ENCODE data around the gene PSG2. TPM values are rescaled to one million over a fixed set of nuclear protein-coding genes. Genes with fewer than 3 reads are reported as not detected.
"Not testable (repeated sequence)": the region's sequence is repeated elsewhere in the genome, so short reads cannot be mapped to it uniquely, and the experiment has no call there.

Gene PSG2
- total RNA-seq, 1 donor from 2014 or later: 0.41 TPM

DNA sequence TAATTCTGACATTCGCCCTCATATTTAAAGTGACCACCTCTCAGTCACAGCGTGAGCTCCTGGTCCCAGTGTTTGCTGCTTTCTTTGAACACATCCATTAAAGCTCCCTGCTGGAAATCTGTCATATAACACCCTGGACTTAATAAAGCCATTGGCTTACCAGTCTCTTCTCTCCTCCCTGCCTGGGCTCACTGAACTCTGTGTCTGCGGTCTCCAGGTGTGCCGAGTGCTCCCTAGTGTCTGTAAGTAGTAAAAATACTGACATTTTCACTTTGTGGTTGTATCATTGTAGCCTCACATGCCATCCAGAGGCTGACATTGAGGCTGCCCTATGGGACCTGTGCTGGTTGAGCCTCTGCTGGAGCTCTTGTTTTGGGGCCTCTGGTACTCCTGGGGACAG lies 53.6 kb downstream of the PSG2 start:
- no peak for FAIRE-seq
- peaks cover 26% of the 10 kb centered on the region for H3K9me3 Mint-ChIP-seq (ENCODE audit: unreplicated experiment)
- no peaks in the 10 kb centered on the region for H3K4me1 Mint-ChIP-seq (ENCODE audit: low read depth, unreplicated experiment)

DNA sequence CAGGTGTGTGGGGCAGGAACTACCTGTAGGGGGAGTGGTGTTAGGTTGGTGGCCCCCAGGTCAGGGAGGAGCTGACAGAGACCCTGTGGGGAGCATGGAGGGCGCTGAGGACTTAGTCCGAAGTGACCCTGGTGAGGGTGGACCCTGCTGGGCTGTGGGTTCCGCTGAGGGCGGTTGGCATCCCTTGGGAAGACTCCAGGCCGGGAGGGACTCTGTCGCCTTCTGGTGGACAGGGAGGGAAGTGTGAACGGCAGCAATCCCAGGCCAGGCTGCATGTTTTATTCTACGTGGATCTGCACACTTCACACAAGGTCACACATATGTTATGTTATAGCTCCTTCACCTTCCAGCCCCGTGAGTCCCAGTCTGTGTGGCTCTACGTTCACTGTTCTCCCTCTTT lies 54.5 kb downstream of the PSG2 start:
- H3K4me3 ChIP-seq (ENCODE audit: insufficient read depth, low read depth, low read length); FAIRE-seq; H3K4me1 Mint-ChIP-seq (ENCODE audit: low read depth, unreplicated experiment); H3K36me3 Mint-ChIP-seq (ENCODE audit: low read depth, unreplicated experiment); H3K27ac Mint-ChIP-seq (ENCODE audit: unreplicated experiment); DNase-seq (ENCODE audit: low read depth); H4K20me1 ChIP-seq (ENCODE audit: insufficient read depth, low read length); H3K4me3 Mint-ChIP-seq (ENCODE audit: unreplicated experiment); H3K36me3 ChIP-seq (ENCODE audit: insufficient read depth, low read length); H3K9ac ChIP-seq (ENCODE audit: low read length); H3K27me3 Mint-ChIP-seq (ENCODE audit: low read depth, unreplicated experiment); H3K27ac ChIP-seq (ENCODE audit: low read depth, low read length); H3K79me2 ChIP-seq (ENCODE audit: insufficient read depth, low read length); H3K4me2 ChIP-seq (ENCODE audit: low read length); H2AFZ ChIP-seq (ENCODE audit: low read depth, low read length); H3K27me3 ChIP-seq (ENCODE audit: insufficient read depth, low read length); H3K9me3 ChIP-seq (ENCODE audit: insufficient read depth, low read depth, low read length); H3K4me1 ChIP-seq (ENCODE audit: insufficient read depth, low read length): not testable (repeated sequence)
- peaks cover 32% of the 10 kb centered on the region for H3K9me3 Mint-ChIP-seq (ENCODE audit: unreplicated experiment)

More for the DNA sequence above, 53.6 kb downstream of the PSG2 start:
- Mint-ChIP-seq H3K27me3 (ENCODE audit: low read depth, unreplicated experiment) (no peaks in the 10 kb centered on the region), H3K27ac (ENCODE audit: unreplicated experiment) (no peak overlapping the region), H3K4me3 (ENCODE audit: unreplicated experiment) (no peak overlapping the region), H3K36me3 (ENCODE audit: low read depth, unreplicated experiment) (no peaks in the 10 kb centered on the region)
- no peaks in the 10 kb centered on the region for H3K9me3 ChIP-seq (ENCODE audit: insufficient read depth, low read depth, low read length)
- no peaks in the 10 kb centered on the region for H3K4me1 ChIP-seq (ENCODE audit: insufficient read depth, low read length)
- no peak overlapping the region for H2AFZ ChIP-seq (ENCODE audit: low read depth, low read length)
- TF ChIP-seq, protein P1, sequence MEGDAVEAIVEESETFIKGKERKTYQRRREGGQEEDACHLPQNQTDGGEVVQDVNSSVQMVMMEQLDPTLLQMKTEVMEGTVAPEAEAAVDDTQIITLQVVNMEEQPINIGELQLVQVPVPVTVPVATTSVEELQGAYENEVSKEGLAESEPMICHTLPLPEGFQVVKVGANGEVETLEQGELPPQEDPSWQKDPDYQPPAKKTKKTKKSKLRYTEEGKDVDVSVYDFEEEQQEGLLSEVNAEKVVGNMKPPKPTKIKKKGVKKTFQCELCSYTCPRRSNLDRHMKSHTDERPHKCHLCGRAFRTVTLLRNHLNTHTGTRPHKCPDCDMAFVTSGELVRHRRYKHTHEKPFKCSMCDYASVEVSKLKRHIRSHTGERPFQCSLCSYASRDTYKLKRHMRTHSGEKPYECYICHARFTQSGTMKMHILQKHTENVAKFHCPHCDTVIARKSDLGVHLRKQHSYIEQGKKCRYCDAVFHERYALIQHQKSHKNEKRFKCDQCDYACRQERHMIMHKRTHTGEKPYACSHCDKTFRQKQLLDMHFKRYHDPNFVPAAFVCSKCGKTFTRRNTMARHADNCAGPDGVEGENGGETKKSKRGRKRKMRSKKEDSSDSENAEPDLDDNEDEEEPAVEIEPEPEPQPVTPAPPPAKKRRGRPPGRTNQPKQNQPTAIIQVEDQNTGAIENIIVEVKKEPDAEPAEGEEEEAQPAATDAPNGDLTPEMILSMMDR (IDR thresholded peaks at IDR 0.05; ENCODE audit: insufficient read depth, low read depth, low read length): no peak
- no peak for TF ChIP-seq EZH2 (IDR thresholded peaks at IDR 0.05; ENCODE audit: insufficient read depth, low read length)
- H3K27me3 ChIP-seq (ENCODE audit: insufficient read depth, low read length): no peaks in the 10 kb centered on the region
- no peaks in the 10 kb centered on the region for H3K79me2 ChIP-seq (ENCODE audit: insufficient read depth, low read length)
- no peak overlapping the region for H3K4me2 ChIP-seq (ENCODE audit: low read length)
- no peak overlapping the region for H3K27ac ChIP-seq (ENCODE audit: low read depth, low read length)
- no peak for DNase-seq (ENCODE audit: low read depth)
- H3K36me3 ChIP-seq (ENCODE audit: insufficient read depth, low read length): no peaks in the 10 kb centered on the region
- H3K9ac ChIP-seq (ENCODE audit: low read length): no peak overlapping the region
- no peaks in the 10 kb centered on the region for H4K20me1 ChIP-seq (ENCODE audit: insufficient read depth, low read length)
- no peak overlapping the region for H3K4me3 ChIP-seq (ENCODE audit: insufficient read depth, low read depth, low read length)

- H3K27me3 Mint-ChIP-seq (ENCODE audit: low read depth, unreplicated experiment); H3K27ac ChIP-seq (ENCODE audit: low read depth, low read length); H2AFZ ChIP-seq (ENCODE audit: low read depth, low read length); H3K36me3 ChIP-seq (ENCODE audit: insufficient read depth, low read length); FAIRE-seq; DNase-seq (ENCODE audit: low read depth); H3K4me1 ChIP-seq (ENCODE audit: insufficient read depth, low read length); H3K9me3 ChIP-seq (ENCODE audit: insufficient read depth, low read depth, low read length); H3K36me3 Mint-ChIP-seq (ENCODE audit: low read depth, unreplicated experiment); H3K27me3 ChIP-seq (ENCODE audit: insufficient read depth, low read length); H3K4me3 ChIP-seq (ENCODE audit: insufficient read depth, low read depth, low read length); H3K9ac ChIP-seq (ENCODE audit: low read length); H3K4me1 Mint-ChIP-seq (ENCODE audit: low read depth, unreplicated experiment); H4K20me1 ChIP-seq (ENCODE audit: insufficient read depth, low read length); H3K79me2 ChIP-seq (ENCODE audit: insufficient read depth, low read length); H3K4me3 Mint-ChIP-seq (ENCODE audit: unreplicated experiment); H3K27ac Mint-ChIP-seq (ENCODE audit: unreplicated experiment); H3K4me2 ChIP-seq (ENCODE audit: low read length): not testable (repeated sequence)
- peaks cover 32% of the 10 kb centered on the region for H3K9me3 Mint-ChIP-seq (ENCODE audit: unreplicated experiment)
Observed at GRCh38 chr19:43027061-43027460, 55.4 kb downstream of the PSG2 start.

DNA sequence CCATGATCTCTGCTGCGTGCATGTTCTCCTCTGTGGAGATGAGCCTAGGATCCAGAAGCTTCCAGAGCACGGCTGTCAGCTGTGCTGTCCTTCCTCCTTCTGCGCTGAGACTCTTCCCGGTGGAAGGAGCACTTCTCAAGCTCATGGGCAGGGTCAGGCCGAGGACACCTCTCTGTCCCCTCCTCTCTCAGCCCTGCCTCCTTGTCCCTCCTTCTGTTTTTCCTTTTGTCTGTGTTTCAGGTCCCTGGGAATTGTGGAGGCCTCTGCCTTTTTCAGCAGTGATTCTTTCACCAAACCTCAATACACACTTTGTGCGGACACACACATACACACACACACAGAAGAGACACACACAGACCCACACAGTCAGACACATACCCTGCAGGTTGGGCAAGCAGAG lies 56.1 kb downstream of the PSG2 start, which contains the start of gene PSG11:
Gene PSG11 (minus strand): TSS at position 101 of the 400 bp plus-strand sequence. CDS start 97 bp downstream, at position 4.
- H2AFZ ChIP-seq (ENCODE audit: low read depth, low read length); H3K27ac ChIP-seq (ENCODE audit: low read depth, low read length); DNase-seq (ENCODE audit: low read depth); FAIRE-seq; H3K27me3 ChIP-seq (ENCODE audit: insufficient read depth, low read length); H3K9me3 ChIP-seq (ENCODE audit: insufficient read depth, low read depth, low read length); H3K4me2 ChIP-seq (ENCODE audit: low read length); H4K20me1 ChIP-seq (ENCODE audit: insufficient read depth, low read length); H3K4me3 ChIP-seq (ENCODE audit: insufficient read depth, low read depth, low read length); H3K4me3 Mint-ChIP-seq (ENCODE audit: unreplicated experiment); H3K79me2 ChIP-seq (ENCODE audit: insufficient read depth, low read length); H3K4me1 ChIP-seq (ENCODE audit: insufficient read depth, low read length); H3K9ac ChIP-seq (ENCODE audit: low read length); H3K27ac Mint-ChIP-seq (ENCODE audit: unreplicated experiment); H3K4me1 Mint-ChIP-seq (ENCODE audit: low read depth, unreplicated experiment); H3K36me3 ChIP-seq (ENCODE audit: insufficient read depth, low read length); H3K27me3 Mint-ChIP-seq (ENCODE audit: low read depth, unreplicated experiment); H3K36me3 Mint-ChIP-seq (ENCODE audit: low read depth, unreplicated experiment): not testable (repeated sequence)
- peaks cover 32% of the 10 kb centered on the region for H3K9me3 Mint-ChIP-seq (ENCODE audit: unreplicated experiment)

GRCh38 chr19:43022098-43022497 lies 60.4 kb downstream of the PSG2 start:
- not testable (repeated sequence) for H3K27me3 Mint-ChIP-seq (ENCODE audit: low read depth, unreplicated experiment); FAIRE-seq; H3K36me3 ChIP-seq (ENCODE audit: insufficient read depth, low read length); H3K9me3 ChIP-seq (ENCODE audit: insufficient read depth, low read depth, low read length); H3K27me3 ChIP-seq (ENCODE audit: insufficient read depth, low read length); H4K20me1 ChIP-seq (ENCODE audit: insufficient read depth, low read length); H3K4me3 Mint-ChIP-seq (ENCODE audit: unreplicated experiment); H3K79me2 ChIP-seq (ENCODE audit: insufficient read depth, low read length); H3K4me3 ChIP-seq (ENCODE audit: insufficient read depth, low read depth, low read length); H2AFZ ChIP-seq (ENCODE audit: low read depth, low read length); H3K27ac Mint-ChIP-seq (ENCODE audit: unreplicated experiment); H3K4me1 Mint-ChIP-seq (ENCODE audit: low read depth, unreplicated experiment); H3K4me1 ChIP-seq (ENCODE audit: insufficient read depth, low read length); H3K36me3 Mint-ChIP-seq (ENCODE audit: low read depth, unreplicated experiment)
- Histone ChIP-seq H3K27ac (ENCODE audit: low read depth, low read length) (peak overlapping the region; percentile 89), H3K9ac (ENCODE audit: low read length) (peak overlapping the region; percentile 71), H3K4me2 (ENCODE audit: low read length) (peak overlapping the region; percentile 71)
- DNase-seq (ENCODE audit: low read depth): peak; percentile 91
- peaks cover 30% of the 10 kb centered on the region for H3K9me3 Mint-ChIP-seq (ENCODE audit: unreplicated experiment)
